ENCODE data around the gene ACAP2. TPM values are rescaled to one million over a fixed set of nuclear protein-coding genes. Genes with fewer than 3 reads are reported as not detected.

ACAP2 gene
- total RNA-seq, 1 experiment from 2014 or later = 57.9 TPM

DNA sequence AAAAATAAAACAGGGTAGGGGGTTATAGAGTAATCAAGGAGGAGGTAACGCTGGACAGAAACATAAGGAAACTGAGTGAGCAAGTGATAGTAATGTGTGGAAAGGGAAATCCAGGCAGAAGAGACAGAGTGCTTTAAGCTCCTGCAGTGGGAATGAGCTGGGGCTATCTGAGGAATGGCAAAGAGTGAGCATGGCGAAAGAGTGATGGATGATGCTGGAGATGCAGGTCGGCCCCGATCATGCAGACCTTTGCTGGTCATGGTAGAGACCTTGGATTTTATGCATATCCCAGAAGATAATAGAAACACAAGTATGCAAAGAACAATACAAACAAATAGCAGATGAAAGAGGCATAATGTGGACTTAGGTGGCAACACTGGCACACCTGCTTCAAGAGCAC lies 26.0 kb upstream of the ACAP2 start:
- no peak overlapping the region for H3K4me3 ChIP-seq (ENCODE audit: low read depth in 2 of 2, low read length in 2 of 2)
- TF ChIP-seq TCF7L2 (IDR thresholded peaks at IDR 0.05; ENCODE audit: low read depth, low read length) = no peak
- no peak overlapping the region for H3K27ac ChIP-seq (ENCODE audit: low read length)
- ChIA-PET CTCF (no interaction called here), POLR2A (no interaction called here)
- DNase-seq (ENCODE audit: low read depth, low spot score) (no peak), ATAC-seq (no peak)
- H3K36me3 ChIP-seq (ENCODE audit: control insufficient read depth, insufficient read depth, low read length) = no peaks in the 10 kb centered on the region
- no TSS peak for BruUV-seq (replicated peaks)
- in situ Hi-C loops (cut with HindIII; ENCODE audit: low pct_unique_long_range_greater_than_20kb, low sequenced_read_pairs) (no loop called here), intact Hi-C loops (cut with micrococcal nuclease; ENCODE audit: unreplicated experiment) (no loop called here)
- H3K27me3 ChIP-seq (ENCODE audit: control insufficient read depth, insufficient read depth, low read length) = no peaks in the 10 kb centered on the region
- no peaks in the 10 kb centered on the region for H3K9me3 ChIP-seq (ENCODE audit: control insufficient read depth, insufficient read depth, low read depth, low read length)
- no peaks in the 10 kb centered on the region for H3K4me1 ChIP-seq (ENCODE audit: control insufficient read depth, insufficient read depth, low read length)

DNA sequence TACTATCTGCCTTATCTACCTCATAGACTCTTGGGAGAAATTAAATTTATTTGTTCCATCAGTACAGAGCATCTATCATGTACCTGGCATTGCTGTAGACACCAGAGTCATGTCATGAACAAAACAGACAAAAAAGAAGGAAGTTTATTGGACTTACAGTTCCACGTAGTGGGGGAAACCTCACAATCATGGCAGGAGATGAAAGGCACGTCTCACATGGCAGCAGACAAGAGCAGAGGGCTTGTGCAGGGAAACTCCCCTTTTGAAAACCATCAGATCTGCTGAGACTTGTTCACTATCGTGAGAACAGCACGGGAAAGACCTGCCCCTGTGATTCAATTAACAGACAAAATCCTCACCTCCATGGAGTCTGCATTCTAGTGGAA lies 25.6 kb upstream of the ACAP2 start:
- CTCF ChIA-PET = no interaction called here
- no peaks in the 10 kb centered on the region for H3K36me3 ChIP-seq (ENCODE audit: control insufficient read depth, insufficient read depth, low read length)
- no peak overlapping the region for H3K4me3 ChIP-seq (ENCODE audit: low read depth in 2 of 2, low read length in 2 of 2)
- no peak overlapping the region for H3K27ac ChIP-seq (ENCODE audit: low read length)
- ATAC-seq (no peak), DNase-seq (ENCODE audit: low read depth, low spot score) (no peak)
- intact Hi-C loops (cut with micrococcal nuclease; ENCODE audit: unreplicated experiment) = no loop called here
- BruUV-seq (replicated peaks) = no TSS peak
- in situ Hi-C loops (cut with HindIII; ENCODE audit: low pct_unique_long_range_greater_than_20kb, low sequenced_read_pairs) = no loop called here
- POLR2A ChIA-PET = no interaction called here
- no peak for TF ChIP-seq TCF7L2 (IDR thresholded peaks at IDR 0.05; ENCODE audit: low read depth, low read length)
- no peak for TF ChIP-seq SIN3A (IDR thresholded peaks at IDR 0.05; ENCODE audit: borderline replicate concordance, insufficient read depth, low read depth, low read length)
- no peak for TF ChIP-seq POLR2AphosphoS5 (IDR thresholded peaks at IDR 0.05; ENCODE audit: low read depth, low read length)
- no peaks in the 10 kb centered on the region for H3K9me3 ChIP-seq (ENCODE audit: control insufficient read depth, insufficient read depth, low read depth, low read length)
- H3K27me3 ChIP-seq (ENCODE audit: control insufficient read depth, insufficient read depth, low read length) = no peaks in the 10 kb centered on the region
- no peaks in the 10 kb centered on the region for H3K4me1 ChIP-seq (ENCODE audit: control insufficient read depth, insufficient read depth, low read length)

DNA sequence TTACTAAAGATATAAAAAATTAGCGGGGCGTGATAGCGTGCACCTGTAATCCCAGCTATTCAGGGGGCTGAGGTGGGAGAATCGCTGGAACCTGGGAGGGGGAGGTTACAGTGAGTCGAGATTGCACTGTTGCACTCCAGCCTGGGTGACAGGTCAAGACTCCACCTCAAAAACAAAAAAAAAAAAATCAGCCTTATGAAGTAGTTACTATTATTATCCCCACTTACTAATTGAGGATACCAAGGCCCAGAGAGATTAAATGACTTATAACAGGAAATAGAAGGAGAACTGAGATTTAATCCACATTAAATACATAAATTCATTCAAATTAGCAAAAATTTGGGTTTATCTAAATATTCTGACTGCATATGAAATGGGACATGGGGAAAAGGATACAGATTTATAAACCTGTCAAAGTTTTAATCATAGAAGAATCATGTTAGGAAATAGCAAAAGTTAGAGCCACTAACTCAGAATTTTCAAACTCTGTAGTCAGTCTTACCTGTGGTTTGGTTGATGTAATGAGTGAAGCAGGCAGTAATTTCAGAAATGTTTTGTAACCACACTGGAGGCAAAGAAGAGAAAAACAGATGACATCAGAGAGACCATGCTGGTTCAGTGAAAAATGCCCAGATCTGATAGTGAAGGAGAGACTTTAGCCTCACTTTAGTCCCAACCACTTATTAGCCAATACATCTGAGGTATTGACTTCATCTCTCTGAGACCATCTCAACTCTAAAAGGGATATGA lies 25.0 kb upstream of the ACAP2 start:
- no peak for ATAC-seq
- TF ChIP-seq, protein P1, sequence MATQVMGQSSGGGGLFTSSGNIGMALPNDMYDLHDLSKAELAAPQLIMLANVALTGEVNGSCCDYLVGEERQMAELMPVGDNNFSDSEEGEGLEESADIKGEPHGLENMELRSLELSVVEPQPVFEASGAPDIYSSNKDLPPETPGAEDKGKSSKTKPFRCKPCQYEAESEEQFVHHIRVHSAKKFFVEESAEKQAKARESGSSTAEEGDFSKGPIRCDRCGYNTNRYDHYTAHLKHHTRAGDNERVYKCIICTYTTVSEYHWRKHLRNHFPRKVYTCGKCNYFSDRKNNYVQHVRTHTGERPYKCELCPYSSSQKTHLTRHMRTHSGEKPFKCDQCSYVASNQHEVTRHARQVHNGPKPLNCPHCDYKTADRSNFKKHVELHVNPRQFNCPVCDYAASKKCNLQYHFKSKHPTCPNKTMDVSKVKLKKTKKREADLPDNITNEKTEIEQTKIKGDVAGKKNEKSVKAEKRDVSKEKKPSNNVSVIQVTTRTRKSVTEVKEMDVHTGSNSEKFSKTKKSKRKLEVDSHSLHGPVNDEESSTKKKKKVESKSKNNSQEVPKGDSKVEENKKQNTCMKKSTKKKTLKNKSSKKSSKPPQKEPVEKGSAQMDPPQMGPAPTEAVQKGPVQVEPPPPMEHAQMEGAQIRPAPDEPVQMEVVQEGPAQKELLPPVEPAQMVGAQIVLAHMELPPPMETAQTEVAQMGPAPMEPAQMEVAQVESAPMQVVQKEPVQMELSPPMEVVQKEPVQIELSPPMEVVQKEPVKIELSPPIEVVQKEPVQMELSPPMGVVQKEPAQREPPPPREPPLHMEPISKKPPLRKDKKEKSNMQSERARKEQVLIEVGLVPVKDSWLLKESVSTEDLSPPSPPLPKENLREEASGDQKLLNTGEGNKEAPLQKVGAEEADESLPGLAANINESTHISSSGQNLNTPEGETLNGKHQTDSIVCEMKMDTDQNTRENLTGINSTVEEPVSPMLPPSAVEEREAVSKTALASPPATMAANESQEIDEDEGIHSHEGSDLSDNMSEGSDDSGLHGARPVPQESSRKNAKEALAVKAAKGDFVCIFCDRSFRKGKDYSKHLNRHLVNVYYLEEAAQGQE (IDR thresholded peaks at IDR 0.05; ENCODE audit: insufficient read depth in 1 of 2, low read depth in 2 of 2, low read length in 1 of 2) = no peak
- TF ChIP-seq SIN3A (IDR thresholded peaks at IDR 0.05; ENCODE audit: borderline replicate concordance, insufficient read depth, low read depth, low read length) (no peak), POLR2AphosphoS5 (IDR thresholded peaks at IDR 0.05; ENCODE audit: low read depth, low read length) (no peak), TCF7L2 (IDR thresholded peaks at IDR 0.05; ENCODE audit: low read depth, low read length) (no peak)
- TF ChIP-seq, protein P2, sequence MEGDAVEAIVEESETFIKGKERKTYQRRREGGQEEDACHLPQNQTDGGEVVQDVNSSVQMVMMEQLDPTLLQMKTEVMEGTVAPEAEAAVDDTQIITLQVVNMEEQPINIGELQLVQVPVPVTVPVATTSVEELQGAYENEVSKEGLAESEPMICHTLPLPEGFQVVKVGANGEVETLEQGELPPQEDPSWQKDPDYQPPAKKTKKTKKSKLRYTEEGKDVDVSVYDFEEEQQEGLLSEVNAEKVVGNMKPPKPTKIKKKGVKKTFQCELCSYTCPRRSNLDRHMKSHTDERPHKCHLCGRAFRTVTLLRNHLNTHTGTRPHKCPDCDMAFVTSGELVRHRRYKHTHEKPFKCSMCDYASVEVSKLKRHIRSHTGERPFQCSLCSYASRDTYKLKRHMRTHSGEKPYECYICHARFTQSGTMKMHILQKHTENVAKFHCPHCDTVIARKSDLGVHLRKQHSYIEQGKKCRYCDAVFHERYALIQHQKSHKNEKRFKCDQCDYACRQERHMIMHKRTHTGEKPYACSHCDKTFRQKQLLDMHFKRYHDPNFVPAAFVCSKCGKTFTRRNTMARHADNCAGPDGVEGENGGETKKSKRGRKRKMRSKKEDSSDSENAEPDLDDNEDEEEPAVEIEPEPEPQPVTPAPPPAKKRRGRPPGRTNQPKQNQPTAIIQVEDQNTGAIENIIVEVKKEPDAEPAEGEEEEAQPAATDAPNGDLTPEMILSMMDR (IDR thresholded peaks at IDR 0.05) = no peak
- Histone ChIP-seq H3K9me3 (ENCODE audit: control insufficient read depth, insufficient read depth, low read depth, low read length) (no peaks in the 10 kb centered on the region), H3K27me3 (ENCODE audit: control insufficient read depth, insufficient read depth, low read length) (no peaks in the 10 kb centered on the region), H3K36me3 (ENCODE audit: control insufficient read depth, insufficient read depth, low read length) (no peaks in the 10 kb centered on the region), H3K27ac (ENCODE audit: low read length) (no peak overlapping the region), H3K4me3 (ENCODE audit: low read depth in 2 of 2, low read length in 2 of 2) (no peak overlapping the region), H3K4me1 (ENCODE audit: control insufficient read depth, insufficient read depth, low read length) (no peaks in the 10 kb centered on the region)
- POLR2A ChIA-PET = no interaction called here
- CTCF ChIA-PET = no interaction called here
- DNase-seq (ENCODE audit: low read depth, low spot score) = no peak
- BruUV-seq (replicated peaks) = no TSS peak
- in situ Hi-C loops (cut with HindIII; ENCODE audit: low pct_unique_long_range_greater_than_20kb, low sequenced_read_pairs) (no loop called here), intact Hi-C loops (cut with micrococcal nuclease; ENCODE audit: unreplicated experiment) (no loop called here)
